Measurements from ENCODE around the gene ZNF136. TPM values are rescaled to one million over a fixed set of nuclear protein-coding genes. Genes with fewer than 3 reads are reported as not detected.

Gene ZNF136
- total and polyA plus RNA-seq, 2 experiments from 2014 or later: 5.3 to 10.0 TPM

DNA sequence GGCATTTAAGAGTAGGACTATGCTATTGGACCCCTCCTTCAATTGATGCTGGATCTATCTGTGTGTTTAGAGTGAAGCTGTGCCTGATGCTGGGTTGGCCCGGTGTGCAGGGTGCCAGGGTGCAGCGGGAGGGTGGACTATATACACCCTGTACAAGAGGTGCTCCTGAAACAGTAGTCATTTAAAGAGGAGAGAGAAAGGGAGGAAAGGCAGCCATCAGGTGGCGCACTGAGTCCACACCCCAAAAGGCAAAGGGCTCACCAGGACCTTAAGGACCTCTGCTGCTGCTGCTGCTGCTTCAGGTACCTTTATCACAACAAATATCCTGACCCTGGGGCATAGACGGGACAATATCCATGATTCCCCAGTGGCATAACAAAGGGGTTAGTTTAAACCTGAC lies 39.4 kb downstream of the ZNF136 start:
- no peak for DNase-seq (ENCODE audit: low spot score)
- no peaks in the 10 kb centered on the region for H3K36me3 ChIP-seq (replicated peaks; ENCODE audit: insufficient read depth, low read depth)
- H2AFZ ChIP-seq: no peak overlapping the region

GRCh38 chr19:12205296-12205695 lies 42.4 kb downstream of the ZNF136 start:
- TF ChIP-seq EZH2 (IDR thresholded peaks at IDR 0.05; ENCODE audit: borderline replicate concordance) (no peak), EZH2phosphoT487 (IDR thresholded peaks at IDR 0.05; ENCODE audit: low read depth, severe bottlenecking, unreplicated experiment) (no peak)
- TF ChIP-seq, protein P1, sequence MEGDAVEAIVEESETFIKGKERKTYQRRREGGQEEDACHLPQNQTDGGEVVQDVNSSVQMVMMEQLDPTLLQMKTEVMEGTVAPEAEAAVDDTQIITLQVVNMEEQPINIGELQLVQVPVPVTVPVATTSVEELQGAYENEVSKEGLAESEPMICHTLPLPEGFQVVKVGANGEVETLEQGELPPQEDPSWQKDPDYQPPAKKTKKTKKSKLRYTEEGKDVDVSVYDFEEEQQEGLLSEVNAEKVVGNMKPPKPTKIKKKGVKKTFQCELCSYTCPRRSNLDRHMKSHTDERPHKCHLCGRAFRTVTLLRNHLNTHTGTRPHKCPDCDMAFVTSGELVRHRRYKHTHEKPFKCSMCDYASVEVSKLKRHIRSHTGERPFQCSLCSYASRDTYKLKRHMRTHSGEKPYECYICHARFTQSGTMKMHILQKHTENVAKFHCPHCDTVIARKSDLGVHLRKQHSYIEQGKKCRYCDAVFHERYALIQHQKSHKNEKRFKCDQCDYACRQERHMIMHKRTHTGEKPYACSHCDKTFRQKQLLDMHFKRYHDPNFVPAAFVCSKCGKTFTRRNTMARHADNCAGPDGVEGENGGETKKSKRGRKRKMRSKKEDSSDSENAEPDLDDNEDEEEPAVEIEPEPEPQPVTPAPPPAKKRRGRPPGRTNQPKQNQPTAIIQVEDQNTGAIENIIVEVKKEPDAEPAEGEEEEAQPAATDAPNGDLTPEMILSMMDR (IDR thresholded peaks at IDR 0.05; ENCODE audit: poor library complexity): no peak
- Histone ChIP-seq H3K9me3 (ENCODE audit: low read depth) (peaks cover 44% of the 10 kb centered on the region), H3K36me3 (replicated peaks; ENCODE audit: insufficient read depth, low read depth) (peaks cover 4% of the 10 kb centered on the region)

More for the DNA sequence above, 39.4 kb downstream of the ZNF136 start:
- no peaks in the 10 kb centered on the region for H3K9me2 ChIP-seq (replicated peaks; ENCODE audit: insufficient read depth)
- H3K9me3 ChIP-seq (ENCODE audit: low read depth): peaks cover 33% of the 10 kb centered on the region
- no peak overlapping the region for H3K4me2 ChIP-seq
- TF ChIP-seq EZH2phosphoT487 (IDR thresholded peaks at IDR 0.05; ENCODE audit: low read depth, severe bottlenecking, unreplicated experiment): no peak
- no peak for TF ChIP-seq EZH2 (IDR thresholded peaks at IDR 0.05; ENCODE audit: borderline replicate concordance)
- TF ChIP-seq, protein P1 (IDR thresholded peaks at IDR 0.05; ENCODE audit: poor library complexity): no peak
- H3K27me3 ChIP-seq: no peaks in the 10 kb centered on the region
- H3K4me1 ChIP-seq (ENCODE audit: insufficient read depth): no peaks in the 10 kb centered on the region
- H3K79me2 ChIP-seq: peaks cover 2% of the 10 kb centered on the region
- 73% methylated on average over 4 of the region's 4 CpGs for WGBS (ENCODE audit: low lambda C conversion rate, missing lambda C conversion rate)
- H3K27ac ChIP-seq: no peak overlapping the region
- H4K20me1 ChIP-seq (ENCODE audit: insufficient read depth, poor library complexity, severe bottlenecking): no peaks in the 10 kb centered on the region
- H3K4me3 ChIP-seq: no peak overlapping the region

GRCh38 chr19:12208221-12208620 lies 45.3 kb downstream of the ZNF136 start:
- Histone ChIP-seq H3K4me1 (ENCODE audit: insufficient read depth) (no peaks in the 10 kb centered on the region), H3K4me2 (no peak overlapping the region), H3K4me3 (no peak overlapping the region), H3K27me3 (no peaks in the 10 kb centered on the region), H3K9me2 (replicated peaks; ENCODE audit: insufficient read depth) (no peaks in the 10 kb centered on the region), H4K20me1 (ENCODE audit: insufficient read depth, poor library complexity, severe bottlenecking) (no peaks in the 10 kb centered on the region), H2AFZ (no peak overlapping the region), H3K27ac (no peak overlapping the region), H3K36me3 (replicated peaks; ENCODE audit: insufficient read depth, low read depth) (peaks cover 4% of the 10 kb centered on the region), H3K79me2 (no peaks in the 10 kb centered on the region), H3K9me3 (ENCODE audit: low read depth) (peaks cover 51% of the 10 kb centered on the region)
- TF ChIP-seq EZH2 (IDR thresholded peaks at IDR 0.05; ENCODE audit: borderline replicate concordance) (no peak), EZH2phosphoT487 (IDR thresholded peaks at IDR 0.05; ENCODE audit: low read depth, severe bottlenecking, unreplicated experiment) (no peak)
- TF ChIP-seq, protein P1 (IDR thresholded peaks at IDR 0.05; ENCODE audit: poor library complexity): no peak
- DNase-seq (ENCODE audit: low spot score): no peak
- WGBS (ENCODE audit: low lambda C conversion rate, missing lambda C conversion rate): 91% methylated on average over 2 of the region's 2 CpGs

More at GRCh38 chr19:12205296-12205695, 42.4 kb downstream of the ZNF136 start:
- Histone ChIP-seq H3K9me2 (replicated peaks; ENCODE audit: insufficient read depth) (no peaks in the 10 kb centered on the region), H4K20me1 (ENCODE audit: insufficient read depth, poor library complexity, severe bottlenecking) (no peaks in the 10 kb centered on the region), H3K4me1 (ENCODE audit: insufficient read depth) (no peaks in the 10 kb centered on the region), H2AFZ (no peak overlapping the region), H3K27ac (no peak overlapping the region), H3K4me2 (no peak overlapping the region), H3K4me3 (no peak overlapping the region), H3K27me3 (no peaks in the 10 kb centered on the region), H3K79me2 (peaks cover 2% of the 10 kb centered on the region)
- 96% methylated on average over 4 of the region's 4 CpGs for WGBS (ENCODE audit: low lambda C conversion rate, missing lambda C conversion rate)
- no peak for DNase-seq (ENCODE audit: low spot score)

GRCh38 chr19:12217332-12217731 lies 54.4 kb downstream of the ZNF136 start:
- H3K4me3 ChIP-seq: no peak overlapping the region
- no peaks in the 10 kb centered on the region for H3K9me2 ChIP-seq (replicated peaks; ENCODE audit: insufficient read depth)
- peaks cover 39% of the 10 kb centered on the region for H3K9me3 ChIP-seq (ENCODE audit: low read depth)
- DNase-seq (ENCODE audit: low spot score): no peak
- H3K79me2 ChIP-seq: no peaks in the 10 kb centered on the region
- TF ChIP-seq EZH2 (IDR thresholded peaks at IDR 0.05; ENCODE audit: borderline replicate concordance) (no peak), EZH2phosphoT487 (IDR thresholded peaks at IDR 0.05; ENCODE audit: low read depth, severe bottlenecking, unreplicated experiment) (no peak)
- TF ChIP-seq, protein P1 (IDR thresholded peaks at IDR 0.05; ENCODE audit: poor library complexity): no peak
- no peaks in the 10 kb centered on the region for H3K36me3 ChIP-seq (replicated peaks; ENCODE audit: insufficient read depth, low read depth)
- H2AFZ ChIP-seq: no peak overlapping the region
- H3K27me3 ChIP-seq: no peaks in the 10 kb centered on the region
- no peaks in the 10 kb centered on the region for H3K4me1 ChIP-seq (ENCODE audit: insufficient read depth)
- H3K27ac ChIP-seq: no peak overlapping the region
- H3K4me2 ChIP-seq: no peak overlapping the region
- H4K20me1 ChIP-seq (ENCODE audit: insufficient read depth, poor library complexity, severe bottlenecking): no peaks in the 10 kb centered on the region

All from hepatocyte (in vitro differentiated cells).